Lower leg skin (tissue), 3 donors: ENCODE measurements around the gene KRTAP10-10.

Experiments
- POLR2A ChIP-seq, 2 donors: fragments of 450-650 bp; IDR thresholded peaks; one replicate each; pipeline ENCODE4 v1.6.1; 2016 to 2017; ENCODE audit warnings: antibody characterized with exemption in 2 of 2, mild to moderate bottlenecking in 1 of 2, moderate library complexity in 1 of 2
- TF ChIP-seq, protein P1 (sequence below), 3 donors: fragments of 450-650 bp; IDR thresholded peaks; one replicate each; pipeline ENCODE4 v1.5.1; 2016; ENCODE audit warnings: antibody characterized with exemption in 3 of 3, mild to moderate bottlenecking in 3 of 3, moderate library complexity in 2 of 3

DNA sequence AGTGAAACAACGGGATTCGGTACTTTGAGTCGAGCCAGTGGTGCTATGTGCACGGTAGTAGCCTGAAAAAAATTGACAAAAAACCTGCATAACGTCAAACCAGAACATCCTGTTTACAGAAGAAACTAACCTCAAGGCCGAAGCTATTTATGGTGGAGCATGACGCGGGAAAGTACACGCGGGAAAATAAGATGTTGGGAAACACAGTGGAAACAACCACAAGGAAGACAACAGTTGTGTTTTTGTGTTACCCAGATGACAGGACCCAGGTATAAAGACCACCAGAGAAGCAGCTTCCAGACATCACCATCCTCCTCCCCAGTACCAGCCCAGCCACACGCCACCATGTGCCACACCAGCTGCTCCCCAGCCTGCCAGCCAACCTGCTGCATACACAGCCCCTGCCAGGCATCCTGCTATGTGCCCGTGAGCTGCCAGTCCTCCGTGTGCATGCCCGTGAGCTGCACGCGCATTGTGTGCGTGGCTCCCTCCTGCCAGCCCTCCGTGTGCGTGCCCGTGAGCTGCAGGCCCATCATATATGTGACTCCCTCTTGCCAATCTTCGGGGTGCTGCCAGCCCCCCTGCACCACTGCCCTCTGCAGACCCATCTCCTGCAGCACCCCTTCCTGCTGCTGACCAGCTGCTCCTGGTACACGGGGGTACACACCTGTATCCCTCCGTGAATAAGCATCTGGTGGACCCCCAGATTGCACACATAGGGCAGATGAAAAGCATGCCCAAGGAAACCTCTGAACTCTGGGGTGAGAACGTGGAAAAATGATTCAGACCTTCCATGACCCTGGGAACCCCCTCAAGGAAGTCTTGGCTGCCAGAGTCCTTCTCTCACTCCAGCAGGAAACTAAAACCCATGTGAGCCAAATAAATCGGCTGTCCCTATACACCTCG lies 20.7 kb downstream of the KRTAP10-10 start, which contains the start of gene KRTAP12-3:
- TF ChIP-seq, protein P1, sequence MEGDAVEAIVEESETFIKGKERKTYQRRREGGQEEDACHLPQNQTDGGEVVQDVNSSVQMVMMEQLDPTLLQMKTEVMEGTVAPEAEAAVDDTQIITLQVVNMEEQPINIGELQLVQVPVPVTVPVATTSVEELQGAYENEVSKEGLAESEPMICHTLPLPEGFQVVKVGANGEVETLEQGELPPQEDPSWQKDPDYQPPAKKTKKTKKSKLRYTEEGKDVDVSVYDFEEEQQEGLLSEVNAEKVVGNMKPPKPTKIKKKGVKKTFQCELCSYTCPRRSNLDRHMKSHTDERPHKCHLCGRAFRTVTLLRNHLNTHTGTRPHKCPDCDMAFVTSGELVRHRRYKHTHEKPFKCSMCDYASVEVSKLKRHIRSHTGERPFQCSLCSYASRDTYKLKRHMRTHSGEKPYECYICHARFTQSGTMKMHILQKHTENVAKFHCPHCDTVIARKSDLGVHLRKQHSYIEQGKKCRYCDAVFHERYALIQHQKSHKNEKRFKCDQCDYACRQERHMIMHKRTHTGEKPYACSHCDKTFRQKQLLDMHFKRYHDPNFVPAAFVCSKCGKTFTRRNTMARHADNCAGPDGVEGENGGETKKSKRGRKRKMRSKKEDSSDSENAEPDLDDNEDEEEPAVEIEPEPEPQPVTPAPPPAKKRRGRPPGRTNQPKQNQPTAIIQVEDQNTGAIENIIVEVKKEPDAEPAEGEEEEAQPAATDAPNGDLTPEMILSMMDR (IDR thresholded peaks at IDR 0.05) = no peak
- TF ChIP-seq POLR2A (IDR thresholded peaks at IDR 0.05) = no peak
